ENCODE measurements around the gene NT5DC4.

The NT5DC4 gene

DNA sequence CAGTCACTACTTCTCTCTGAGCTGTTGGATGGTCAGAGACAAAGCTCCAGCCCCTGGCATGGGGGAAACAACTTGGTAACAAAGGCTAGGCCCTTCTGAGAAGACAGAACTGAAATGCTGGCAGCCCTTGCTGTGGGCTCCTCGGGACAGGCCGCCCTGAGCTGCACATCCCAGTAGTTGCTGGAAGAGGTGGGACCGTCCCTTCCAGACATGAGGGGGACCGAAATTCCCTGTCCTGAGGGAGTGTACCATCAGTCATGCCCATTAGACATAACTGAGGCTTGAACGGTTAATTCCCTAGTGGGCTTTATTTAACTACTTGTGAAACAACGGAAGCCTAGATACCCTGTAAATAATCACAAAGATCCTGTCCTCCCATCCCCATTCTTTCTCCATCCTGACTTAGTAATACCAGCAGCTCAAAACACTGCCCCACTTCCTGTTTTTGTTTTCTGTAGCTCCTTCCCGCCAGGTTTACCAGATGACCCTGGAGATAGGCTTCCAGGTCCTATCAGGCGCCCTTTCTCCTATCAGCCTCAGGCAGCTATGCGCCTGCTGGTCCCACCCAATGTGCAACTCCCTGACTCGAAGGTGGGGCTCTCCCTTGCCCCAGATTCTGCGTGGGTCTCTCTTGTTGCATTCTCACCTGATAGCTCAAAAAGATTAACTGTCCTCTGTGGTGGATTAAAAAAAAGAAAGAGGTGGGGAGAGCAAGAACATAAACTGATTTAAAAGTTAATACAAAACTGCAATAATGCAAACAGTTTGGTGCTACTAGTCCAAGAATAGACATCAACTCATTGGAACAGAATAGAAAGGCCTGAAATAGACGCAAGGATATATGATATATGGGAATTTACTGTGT is 37.0 kb upstream of the NT5DC4 start:
- no peak overlapping the region for H3K27ac ChIP-seq
- TF ChIP-seq, protein P1, sequence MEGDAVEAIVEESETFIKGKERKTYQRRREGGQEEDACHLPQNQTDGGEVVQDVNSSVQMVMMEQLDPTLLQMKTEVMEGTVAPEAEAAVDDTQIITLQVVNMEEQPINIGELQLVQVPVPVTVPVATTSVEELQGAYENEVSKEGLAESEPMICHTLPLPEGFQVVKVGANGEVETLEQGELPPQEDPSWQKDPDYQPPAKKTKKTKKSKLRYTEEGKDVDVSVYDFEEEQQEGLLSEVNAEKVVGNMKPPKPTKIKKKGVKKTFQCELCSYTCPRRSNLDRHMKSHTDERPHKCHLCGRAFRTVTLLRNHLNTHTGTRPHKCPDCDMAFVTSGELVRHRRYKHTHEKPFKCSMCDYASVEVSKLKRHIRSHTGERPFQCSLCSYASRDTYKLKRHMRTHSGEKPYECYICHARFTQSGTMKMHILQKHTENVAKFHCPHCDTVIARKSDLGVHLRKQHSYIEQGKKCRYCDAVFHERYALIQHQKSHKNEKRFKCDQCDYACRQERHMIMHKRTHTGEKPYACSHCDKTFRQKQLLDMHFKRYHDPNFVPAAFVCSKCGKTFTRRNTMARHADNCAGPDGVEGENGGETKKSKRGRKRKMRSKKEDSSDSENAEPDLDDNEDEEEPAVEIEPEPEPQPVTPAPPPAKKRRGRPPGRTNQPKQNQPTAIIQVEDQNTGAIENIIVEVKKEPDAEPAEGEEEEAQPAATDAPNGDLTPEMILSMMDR (conservative IDR thresholded peaks at IDR 0.05), result no peak

DNA sequence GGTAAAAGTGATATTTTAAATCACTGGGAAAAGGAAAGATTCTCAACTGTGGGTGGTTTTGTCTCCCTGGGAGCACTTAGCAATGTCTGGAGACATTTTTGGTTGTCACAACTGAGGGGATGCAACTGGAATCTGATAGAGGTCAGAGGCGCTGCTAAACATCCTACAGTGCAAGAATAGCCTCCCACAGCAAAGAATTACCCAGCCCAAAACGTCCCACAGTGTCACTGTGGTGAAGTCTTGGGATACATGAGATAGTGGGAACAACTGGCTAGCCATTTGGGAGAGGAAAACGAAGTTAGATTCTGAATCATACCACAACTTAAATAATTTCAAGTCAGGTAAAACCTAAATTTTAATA is 36.4 kb upstream of the NT5DC4 start:
- H3K27ac ChIP-seq, result no peak overlapping the region
- TF ChIP-seq, protein P1 (conservative IDR thresholded peaks at IDR 0.05), result no peak

DNA sequence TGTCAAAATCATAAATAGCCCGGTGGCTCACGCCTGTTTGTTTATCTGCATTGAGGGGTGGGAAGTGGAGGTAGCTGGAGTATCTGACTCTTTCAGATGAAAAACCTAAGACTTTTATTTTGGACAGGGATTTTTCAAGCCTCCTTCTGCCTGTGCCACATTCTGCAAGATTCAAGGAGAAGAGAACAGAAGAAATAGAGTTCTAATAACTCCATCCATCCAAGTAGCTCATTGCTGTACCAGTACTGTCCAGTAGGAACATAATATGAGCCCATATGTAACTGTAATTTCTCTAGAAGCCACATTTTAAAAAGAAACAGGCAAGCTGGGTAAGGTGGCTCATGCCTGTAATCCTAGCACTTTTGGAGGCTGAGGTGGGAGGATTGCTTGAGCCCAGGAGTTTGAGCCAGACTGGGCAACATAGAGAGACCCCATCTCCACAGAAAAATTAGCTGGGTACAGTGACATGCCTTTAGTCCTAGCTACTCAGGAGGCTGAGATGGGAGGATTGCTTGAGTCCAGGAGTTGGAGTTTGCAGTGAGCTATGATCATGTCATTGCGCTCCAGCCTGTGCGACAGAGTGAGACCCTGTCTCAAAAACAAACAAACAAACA is 35.4 kb upstream of the NT5DC4 start:
- H3K27ac ChIP-seq, result no peak overlapping the region
- TF ChIP-seq, protein P1 (conservative IDR thresholded peaks at IDR 0.05), result peak; percentile 26

DNA sequence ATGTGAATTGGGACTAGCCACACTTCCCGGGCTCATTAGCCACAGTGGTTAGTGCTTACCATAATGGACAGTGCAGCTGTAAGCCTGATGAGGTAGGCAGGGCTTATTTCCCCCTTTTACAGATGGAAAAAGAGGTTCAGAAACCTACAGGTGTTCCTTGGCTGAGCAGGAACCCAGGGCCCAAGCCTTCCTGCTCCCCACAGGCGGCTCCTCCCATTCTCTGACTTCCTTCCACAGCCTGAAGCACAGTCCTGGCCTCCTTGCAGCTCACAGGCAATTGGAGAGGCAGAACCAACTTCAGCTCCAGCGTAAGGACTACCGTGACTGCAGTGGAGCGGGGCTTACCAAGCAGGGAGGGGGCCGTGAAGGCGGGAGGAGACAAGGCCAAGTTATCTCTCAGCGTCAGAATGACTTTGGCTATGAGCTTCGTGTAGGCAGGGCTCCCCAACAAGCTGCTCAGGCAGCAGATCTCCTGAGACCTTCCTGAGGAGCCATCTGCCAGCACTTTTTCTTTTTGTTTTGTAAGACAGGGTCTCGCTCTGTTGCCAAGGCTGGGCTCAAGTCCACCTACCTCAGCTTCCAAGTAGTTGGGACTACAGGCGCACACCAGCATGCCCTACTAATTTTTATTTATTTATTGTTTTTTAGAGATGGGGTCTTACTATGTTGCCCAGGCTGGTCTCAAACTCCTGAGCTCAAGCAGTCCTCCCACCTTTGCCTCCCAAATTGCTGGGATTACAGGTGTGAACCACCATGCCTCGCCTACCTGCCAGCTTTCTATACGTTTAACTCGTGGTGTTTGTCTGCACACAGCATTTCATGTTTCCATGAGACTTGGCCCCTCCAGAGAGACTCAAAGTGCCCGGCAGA is 34.2 kb upstream of the NT5DC4 start:
- TF ChIP-seq, protein P1 (conservative IDR thresholded peaks at IDR 0.05), result no peak
- no peak overlapping the region for H3K27ac ChIP-seq

DNA sequence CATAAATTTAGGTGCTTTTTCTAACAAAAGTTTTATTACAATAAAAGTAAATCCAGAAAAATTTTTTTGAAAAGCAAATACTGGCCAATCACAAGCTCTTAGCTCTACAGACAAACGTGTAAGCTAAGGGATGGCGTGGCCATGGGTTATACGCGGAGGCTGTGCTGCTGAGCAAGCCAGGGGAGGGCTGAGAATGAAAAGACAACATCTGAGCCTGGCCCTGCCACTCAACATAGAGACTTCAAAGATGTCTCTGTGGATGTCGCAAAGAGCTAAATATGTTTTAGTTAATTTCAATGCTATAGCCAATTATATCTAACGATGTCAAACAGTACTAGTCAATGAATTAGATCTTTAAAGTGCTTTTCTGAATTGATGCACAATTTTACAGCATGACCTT is 33.3 kb upstream of the NT5DC4 start:
- H3K27ac ChIP-seq, result no peak overlapping the region

DNA sequence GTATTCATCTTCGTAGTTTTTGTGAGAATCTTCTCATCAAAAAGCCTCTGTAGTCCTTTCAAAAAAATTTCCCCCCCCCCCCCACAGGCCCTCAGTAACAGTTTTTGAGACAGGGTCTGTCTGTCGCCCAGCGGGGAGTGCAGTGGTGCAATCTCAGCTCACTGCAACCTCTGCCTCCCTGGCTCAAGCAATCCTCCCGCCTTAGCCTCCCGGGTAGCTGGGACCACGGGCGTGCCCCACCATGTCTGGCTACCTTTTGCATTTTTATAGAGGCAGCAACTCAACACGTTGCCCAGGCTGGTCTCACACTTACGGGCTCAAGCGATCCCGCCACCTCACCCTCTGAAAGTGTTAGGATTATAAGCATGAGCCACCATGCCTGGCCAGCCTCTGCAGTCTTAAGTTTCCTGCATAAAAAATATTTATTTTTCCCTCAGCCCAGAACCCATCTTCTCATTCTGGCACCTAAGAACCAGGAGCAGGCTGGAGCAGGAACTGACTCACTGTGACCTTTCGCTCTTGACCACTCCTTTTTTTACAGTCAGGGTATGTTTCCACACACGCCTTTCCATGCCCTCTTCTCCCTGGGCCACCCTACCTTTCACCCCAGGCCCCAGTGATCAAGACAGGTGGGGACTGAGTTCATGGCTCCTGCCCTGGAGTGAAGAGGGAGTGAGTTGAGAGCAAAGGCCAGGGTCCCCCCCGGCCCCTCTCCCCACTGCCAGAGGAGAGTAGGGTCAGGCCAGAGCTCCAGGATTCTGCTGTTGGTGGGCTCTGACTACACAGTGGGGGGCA is 32.5 kb upstream of the NT5DC4 start:
- no peak overlapping the region for H3K27ac ChIP-seq
- TF ChIP-seq, protein P1 (conservative IDR thresholded peaks at IDR 0.05), result no peak

More for the DNA sequence above, 33.3 kb upstream of the NT5DC4 start:
- TF ChIP-seq, protein P1 (conservative IDR thresholded peaks at IDR 0.05), result no peak

Data from VCaP (cell line).